OCI-LY7 (cell line): ENCODE results near the gene LSM5. TPM values are rescaled to one million over a fixed set of nuclear protein-coding genes. Genes with fewer than 3 reads are reported as not detected.

Experiments
- BruUV-seq: library from RNA; stranded (reverse); fragments of 400-500 nt; replicated peaks from 2 replicates; lab custom pipeline; 2021; lab: Mats Ljungman, UMichigan
- CTCF ChIA-PET: fragments of 300-600 bp; sonication (Branson Sonifier 250); formaldehyde crosslinking; loops from one replicate; lab custom pipeline; 2022; ENCODE audit warnings: antibody characterized with exemption; ENCODE audit not compliant: unreplicated experiment; lab: Charles Lee
- POLR2A ChIA-PET: fragments of 300-600 bp; sonication (Branson Sonifier 250); formaldehyde crosslinking; loops from one replicate; lab custom pipeline; 2022; ENCODE audit warnings: antibody characterized with exemption; lab: Charles Lee
- DNase-seq: peaks from one replicate; pipeline ENCODE4 v3.0.0-alpha.2; 2015; ENCODE audit warnings: low spot score
- H2AFZ ChIP-seq: fragments of 200-600 bp; sonication (generic), shearing (Covaris generic); 2 replicates; pipeline ENCODE4 v1.6.1; 2014; ENCODE audit warnings: mild to moderate bottlenecking, antibody characterized with exemption, low read length, moderate library complexity
- H3K27ac ChIP-seq: fragments of 200-600 bp; sonication (generic); 2 replicates; pipeline ENCODE4 v1.5.1; 2014; ENCODE audit warnings: mixed run types, low read depth, mild to moderate bottlenecking, moderate library complexity, low read length, inconsistent platforms; ENCODE audit not compliant: poor library complexity, severe bottlenecking
- H3K36me3 ChIP-seq: fragments of 200-600 bp; sonication (generic); 2 replicates; pipeline ENCODE4 v1.6.1; 2014; ENCODE audit warnings: mild to moderate bottlenecking, antibody characterized with exemption, low read length, moderate library complexity, mixed read lengths; ENCODE audit not compliant: insufficient read depth
- H3K4me1 ChIP-seq: fragments of 200-600 bp; sonication (generic); 2 replicates; pipeline ENCODE4 v1.5.1; 2014; ENCODE audit warnings: mild to moderate bottlenecking, low read length; ENCODE audit not compliant: insufficient read depth, poor library complexity, severe bottlenecking
- H3K4me2 ChIP-seq: fragments of 200-600 bp; sonication (generic); 2 replicates; pipeline ENCODE4 v1.6.1; 2014; ENCODE audit warnings: mild to moderate bottlenecking, low read length
- H3K4me3 ChIP-seq: fragments of 200-600 bp; sonication (generic); 2 replicates; pipeline ENCODE4 v1.5.1; 2014; ENCODE audit warnings: mild to moderate bottlenecking, low read depth, low read length; ENCODE audit not compliant: poor library complexity, severe bottlenecking
- H3K79me2 ChIP-seq: fragments of 200-600 bp; sonication (generic); 2 replicates; pipeline ENCODE4 v1.6.1; 2016; ENCODE audit warnings: low read depth, mild to moderate bottlenecking, low read length, moderate library complexity, mixed read lengths; ENCODE audit not compliant: insufficient read depth
- H3K9me2 ChIP-seq: fragments of 200-600 bp; sonication (generic); 2 replicates; pipeline ENCODE4 v1.6.1; 2016; ENCODE audit warnings: mild to moderate bottlenecking, low read length, mixed read lengths; ENCODE audit not compliant: insufficient read depth
- H3K9me3 ChIP-seq: fragments of 200-600 bp; sonication (generic); 2 replicates; pipeline ENCODE4 v1.6.1; 2014; ENCODE audit warnings: mild to moderate bottlenecking, mixed run types, low read length, mixed read lengths
- H4K20me1 ChIP-seq: fragments of 200-600 bp; sonication (generic); 2 replicates; pipeline ENCODE4 v1.6.1; 2014; ENCODE audit warnings: mild to moderate bottlenecking, antibody characterized with exemption, low read length, moderate library complexity, mixed read lengths; ENCODE audit not compliant: insufficient read depth
- CTCF ChIP-seq: fragments of 200-600 bp; sonication (generic); conservative IDR thresholded peaks from 2 replicates; pipeline ENCODE4 v1.5.1; 2014; ENCODE audit warnings: mild to moderate bottlenecking, antibody characterized with exemption, low read length, moderate library complexity, mixed read lengths
- EZH2phosphoT487 ChIP-seq: fragments of 200-600 bp; sonication (generic); IDR thresholded peaks from 2 replicates; pipeline ENCODE4 v1.6.1; 2018; ENCODE audit warnings: low read depth, borderline replicate concordance, mild to moderate bottlenecking, mixed run types, antibody characterized with exemption, low read length, moderate library complexity, mixed read lengths
- intact Hi-C: fragments of 100-400 bp; cut with micrococcal nuclease; formaldehyde crosslinking; loops from one replicate; pipeline ENCODE4 v1.10.0; 2022; ENCODE audit not compliant: unreplicated experiment
- total RNA-seq, 2 experiments: library from RNA; depleted of rRNA in 1 of 2; stranded (reverse); fragments of >200 nt in 1 of 2; shearing (Covaris generic) in 1 of 2; gene quantifications; 2 replicates each; pipeline ENCODE4 v1.2.3, GENCODE V29; 2014 to 2022

Gene LSM5
- total RNA-seq, 2 experiments from 2014 or later: 38.9 to 108 TPM

GRCh38 chr7:32476816-32477648 lies 13.1 kb downstream of the LSM5 start:
- POLR2A ChIA-PET: no interaction called here
- no peaks in the 10 kb centered on the region for H3K36me3 ChIP-seq
- H3K9me3 ChIP-seq: no peaks in the 10 kb centered on the region
- DNase-seq: no peak
- H3K4me2 ChIP-seq: no peak overlapping the region
- H3K27ac ChIP-seq: no peak overlapping the region
- intact Hi-C loops: no loop called here
- no peak for TF ChIP-seq CTCF
- no peak for TF ChIP-seq EZH2phosphoT487
- H3K4me1 ChIP-seq: no peaks in the 10 kb centered on the region
- H3K4me3 ChIP-seq: no peak overlapping the region
- H3K79me2 ChIP-seq: no peaks in the 10 kb centered on the region
- BruUV-seq: no TSS peak
- H3K9me2 ChIP-seq: no peaks in the 10 kb centered on the region
- no peaks in the 10 kb centered on the region for H4K20me1 ChIP-seq
- CTCF ChIA-PET: no interaction called here
- no peak overlapping the region for H2AFZ ChIP-seq

- Histone ChIP-seq H3K27ac (no peak overlapping the region), H2AFZ (no peak overlapping the region), H3K4me1 (no peaks in the 10 kb centered on the region), H3K4me3 (no peak overlapping the region), H4K20me1 (no peaks in the 10 kb centered on the region), H3K9me2 (no peaks in the 10 kb centered on the region), H3K9me3 (no peaks in the 10 kb centered on the region), H3K4me2 (no peak overlapping the region), H3K36me3 (no peaks in the 10 kb centered on the region), H3K79me2 (no peaks in the 10 kb centered on the region)
- intact Hi-C loops: no loop called here
- ChIA-PET POLR2A (no interaction called here), CTCF (interaction anchor here (0.7 kb wide), 1 partner anchor 15 kb away, joined by 3 read pairs; no protein-coding TSS in a partner anchor)
- no peak for DNase-seq
- no TSS peak for BruUV-seq
- TF ChIP-seq CTCF (no peak), EZH2phosphoT487 (no peak)
Measured at GRCh38 chr7:32474008-32474407, 16.2 kb downstream of the LSM5 start.

- DNase-seq: no peak
- Histone ChIP-seq H2AFZ (no peak overlapping the region), H3K4me2 (no peak overlapping the region), H3K9me2 (no peaks in the 10 kb centered on the region), H3K36me3 (no peaks in the 10 kb centered on the region), H3K9me3 (no peaks in the 10 kb centered on the region), H3K4me1 (no peaks in the 10 kb centered on the region), H3K79me2 (no peaks in the 10 kb centered on the region), H4K20me1 (no peaks in the 10 kb centered on the region), H3K4me3 (no peak overlapping the region), H3K27ac (no peak overlapping the region)
- TF ChIP-seq EZH2phosphoT487 (no peak), CTCF (no peak)
- intact Hi-C loops: no loop called here
- ChIA-PET CTCF (no interaction called here), POLR2A (interaction anchor here (0.6 kb wide), 1 partner anchor 374 kb away, joined by 3 read pairs; no protein-coding TSS in a partner anchor)
- no TSS peak for BruUV-seq
Measured at GRCh38 chr7:32472015-32472414, 18.2 kb downstream of the LSM5 start.
